IMR-90 (cell line): ENCODE data around the gene RPLP1. TPM values are rescaled to one million over a fixed set of nuclear protein-coding genes. Genes with fewer than 3 reads are reported as not detected.

Experiments
- ATAC-seq: fragments of 200-7000 bp; cut with Tn5 transposase; 2 replicates; pipeline ENCODE4 v1.9.1; 2020; ENCODE audit warnings: low read depth, mild to moderate bottlenecking, moderate library complexity
- BruUV-seq: library from RNA; stranded (reverse); fragments of 400-500 nt; replicated peaks from 2 replicates; lab custom pipeline; 2021; lab: Mats Ljungman, UMichigan
- CTCF ChIA-PET: fragments of 300-600 bp; formaldehyde crosslinking; extraction: SDS; loops from one replicate; lab custom pipeline; 2021; ENCODE audit warnings: antibody characterized with exemption; lab: Yijun Ruan, JAX
- POLR2A ChIA-PET: fragments of 300-600 bp; sonication (Branson Sonifier 250); formaldehyde crosslinking; loops from one replicate; lab custom pipeline; 2022; ENCODE audit warnings: antibody characterized with exemption; ENCODE audit not compliant: unreplicated experiment; lab: Charles Lee
- DNase-seq: peaks from one replicate; pipeline ENCODE4 v3.0.0; 2013
- H2AFZ ChIP-seq: replicated peaks from 2 replicates; pipeline ENCODE3; 2013; ENCODE audit warnings: low read length, mild to moderate bottlenecking; ENCODE audit not compliant: poor library complexity
- H2AK5ac ChIP-seq: 2 replicates; pipeline ENCODE4 v1.6.1; 2013; ENCODE audit warnings: low read depth, low read length, inconsistent platforms
- H2AK9ac ChIP-seq: replicated peaks from 2 replicates; pipeline ENCODE3; 2013; ENCODE audit warnings: mild to moderate bottlenecking, low read depth, low read length, moderate library complexity; ENCODE audit not compliant: poor library complexity
- H2BK120ac ChIP-seq: 2 replicates; pipeline ENCODE4 v1.6.1; 2013; ENCODE audit warnings: low read depth, low read length, inconsistent platforms
- H2BK15ac ChIP-seq: 3 replicates; pipeline ENCODE4 v1.6.1; 2013; ENCODE audit warnings: low read depth, low read length, inconsistent platforms
- H2BK20ac ChIP-seq: 2 replicates; pipeline ENCODE4 v1.6.1; 2013; ENCODE audit warnings: low read depth, mild to moderate bottlenecking, inconsistent platforms, low read length, moderate library complexity
- H2BK5ac ChIP-seq: 2 replicates; pipeline ENCODE4 v1.6.1; 2013; ENCODE audit warnings: mild to moderate bottlenecking, low read depth, low read length, inconsistent platforms; ENCODE audit not compliant: poor library complexity, severe bottlenecking
- H3K14ac ChIP-seq: replicated peaks from 2 replicates; pipeline ENCODE4 v1.6.1; 2013; ENCODE audit warnings: low read depth, low read length, inconsistent platforms
- H3K18ac ChIP-seq: 2 replicates; pipeline ENCODE4 v1.6.1; 2013; ENCODE audit warnings: low read depth, low read length, control low read depth
- H3K23ac ChIP-seq: 2 replicates; pipeline ENCODE4 v1.6.1; 2013; ENCODE audit warnings: low read depth, low read length, inconsistent platforms
- H3K27ac ChIP-seq: 2 replicates; pipeline ENCODE4 v1.5.1; 2013; ENCODE audit warnings: mild to moderate bottlenecking, control low read depth, low read length; ENCODE audit not compliant: insufficient read depth
- H3K27me3 ChIP-seq: 2 replicates; pipeline ENCODE4 v1.6.1; 2013; ENCODE audit warnings: low read length; ENCODE audit not compliant: control insufficient read depth, insufficient read depth
- H3K36me3 ChIP-seq: 2 replicates; pipeline ENCODE4 v1.6.1; 2013; ENCODE audit warnings: low read length, mixed read lengths; ENCODE audit not compliant: control insufficient read depth, insufficient read depth
- H3K4ac ChIP-seq: 2 replicates; pipeline ENCODE4 v1.6.1; 2013; ENCODE audit warnings: low read depth, low read length, inconsistent platforms
- H3K4me1 ChIP-seq: 2 replicates; pipeline ENCODE4 v1.6.1; 2013; ENCODE audit warnings: low read length, mixed read lengths; ENCODE audit not compliant: control insufficient read depth, insufficient read depth
- H3K4me2 ChIP-seq: 2 replicates; pipeline ENCODE4 v1.6.1; 2013; ENCODE audit warnings: low read depth, mild to moderate bottlenecking, control low read depth, low read length, moderate library complexity
- H3K4me3 ChIP-seq: 2 replicates; pipeline ENCODE4 v1.5.1; 2013; ENCODE audit warnings: low read depth, mild to moderate bottlenecking, control low read depth, low read length, moderate library complexity; ENCODE audit not compliant: insufficient read depth
- H3K56ac ChIP-seq: 2 replicates; pipeline ENCODE4 v1.6.1; 2013; ENCODE audit warnings: low read length, inconsistent platforms; ENCODE audit not compliant: insufficient read depth; ENCODE audit errors: extremely low read depth
- H3K79me1 ChIP-seq, 2 experiments: 2 replicates each; pipeline ENCODE4 v1.6.1; 2013; ENCODE audit warnings: low read length in 2 of 2, inconsistent platforms in 1 of 2, low read depth in 1 of 2
- H3K9ac ChIP-seq: 2 replicates; pipeline ENCODE4 v1.6.1; 2013; ENCODE audit warnings: low read depth, low read length, control low read depth
- H3K9me1 ChIP-seq: 2 replicates; pipeline ENCODE4 v1.6.1; 2013; ENCODE audit warnings: low read length, inconsistent platforms; ENCODE audit not compliant: insufficient read depth
- H3K9me3 ChIP-seq: 2 replicates; pipeline ENCODE4 v1.6.1; 2013; ENCODE audit warnings: low read length; ENCODE audit not compliant: control insufficient read depth, insufficient read depth
- H4K20me1 ChIP-seq: 2 replicates; pipeline ENCODE4 v1.6.1; 2013; ENCODE audit warnings: low read length, inconsistent platforms; ENCODE audit not compliant: insufficient read depth
- H4K5ac ChIP-seq: 2 replicates; pipeline ENCODE4 v1.6.1; 2013; ENCODE audit warnings: mild to moderate bottlenecking, low read depth, low read length, control low read depth
- H4K8ac ChIP-seq, 2 experiments: 2 replicates each; pipeline ENCODE4 v1.6.1; 2013; ENCODE audit warnings: low read depth in 2 of 2, low read length in 2 of 2, control low read depth in 1 of 2, inconsistent platforms in 1 of 2
- H4K91ac ChIP-seq: 2 replicates; pipeline ENCODE4 v1.6.1; 2013; ENCODE audit warnings: low read depth, low read length, inconsistent platforms; ENCODE audit not compliant: insufficient read depth
- BHLHE40 ChIP-seq: fragments of 150-350 bp; IDR thresholded peaks from 2 replicates; pipeline ENCODE4 v1.6.1; 2016; ENCODE audit warnings: mild to moderate bottlenecking, low read depth, low read length
- CEBPB ChIP-seq: IDR thresholded peaks from 2 replicates; pipeline ENCODE4 v1.6.1; 2012; ENCODE audit warnings: low read depth, low read length, improper control_type of control experiment
- CHD1 ChIP-seq: IDR thresholded peaks from 2 replicates; pipeline ENCODE4 v1.6.1; 2012; ENCODE audit warnings: low read depth, low read length, improper control_type of control experiment
- CTCF ChIP-seq: conservative IDR thresholded peaks from 2 replicates; pipeline ENCODE4 v1.5.1; 2012; ENCODE audit warnings: mild to moderate bottlenecking, low read depth, low read length, improper control_type of control experiment
- ELK1 ChIP-seq: fragments of 150-350 bp; IDR thresholded peaks from 2 replicates; pipeline ENCODE4 v1.6.1; 2016; ENCODE audit warnings: low read depth, mild to moderate bottlenecking, low read length, moderate library complexity, borderline replicate concordance
- FOS ChIP-seq: fragments of 150-350 bp; IDR thresholded peaks from 2 replicates; pipeline ENCODE4 v1.6.1; 2016; ENCODE audit warnings: low read depth, low read length
- MAZ ChIP-seq: IDR thresholded peaks from 2 replicates; pipeline ENCODE4 v1.6.1; 2012; ENCODE audit warnings: low read depth, mild to moderate bottlenecking, low read length, improper control_type of control experiment, moderate library complexity, borderline replicate concordance
- MXI1 ChIP-seq: IDR thresholded peaks from 2 replicates; pipeline ENCODE4 v1.6.1; 2012; ENCODE audit warnings: low read depth, mild to moderate bottlenecking, low read length, moderate library complexity, borderline replicate concordance
- POLR2A ChIP-seq: IDR thresholded peaks from 2 replicates; pipeline ENCODE4 v1.6.1; 2012; ENCODE audit warnings: mild to moderate bottlenecking, low read depth, low read length
- RAD21 ChIP-seq: IDR thresholded peaks from 2 replicates; pipeline ENCODE4 v1.6.1; 2012; ENCODE audit warnings: low read length, improper control_type of control experiment
- RFX5 ChIP-seq: IDR thresholded peaks from 2 replicates; pipeline ENCODE4 v1.8.0; 2012; ENCODE audit warnings: low read depth, mild to moderate bottlenecking, low read length, moderate library complexity
- SMC3 ChIP-seq: fragments of 150-350 bp; IDR thresholded peaks from 2 replicates; pipeline ENCODE4 v1.6.1; 2016; ENCODE audit warnings: low read depth, mild to moderate bottlenecking, antibody characterized with exemption, low read length, moderate library complexity
- USF2 ChIP-seq: fragments of 150-350 bp; IDR thresholded peaks from 2 replicates; pipeline ENCODE4 v1.6.1; 2017; ENCODE audit warnings: mild to moderate bottlenecking, antibody characterized with exemption, low read length, low read depth
- WGBS, 2 experiments: methylation state at CpG; one replicate each; pipeline versions ENCODE4 v1.1.5 to v1.1.7; 2013; ENCODE audit warnings: missing lambda C conversion rate in 2 of 2; ENCODE audit not compliant: insufficient read length in 1 of 2; ENCODE audit errors: extremely low coverage in 2 of 2; 5-methylcytosine and 5-hydroxymethylcytosine counted together
- dilution Hi-C: fragments of 300-500 bp; cut with HindIII; formaldehyde crosslinking; loops from one replicate; pipeline ENCODE4 v1.14.3; 2018; ENCODE audit warnings: low sequenced_read_pairs; ENCODE audit not compliant: unreplicated experiment
- in situ Hi-C: fragments of 300-500 bp; cut with MboI; formaldehyde crosslinking; loops from 3 replicates; pipeline ENCODE4 v1.14.3; 2019; ENCODE audit warnings: low sequenced_read_pairs, inconsistent platforms, mixed read lengths
- intact Hi-C: fragments of 100-400 bp; cut with micrococcal nuclease; formaldehyde crosslinking; loops from 2 replicates; pipeline ENCODE4 v1.10.0; 2022
- polyA plus RNA-seq, 3 experiments: library from polyadenylated mRNA; depleted of rRNA; stranded (reverse); fragments of >200 nt; gene quantifications; 2 replicates each; pipeline ENCODE4 v1.2.3, GENCODE V29; 2012; ENCODE audit warnings: low replicate concordance in 1 of 3
- total RNA-seq: library from RNA; depleted of rRNA; stranded (reverse); fragments of >200 nt; gene quantifications from 2 replicates; pipeline ENCODE4 v1.2.3, GENCODE V29; 2012

RPLP1 gene
- total and polyA plus RNA-seq, 2 of the 4 experiments (the other 2 are of a cell fraction) = 97.0 to 1,440 TPM

GRCh38 chr15:69413822-69414700 lies 38.6 kb upstream of the RPLP1 start, which contains the start of gene KIF23:
Gene KIF23 (plus strand): TSS chr15:69414349. CDS start chr15:69414466, 117 bp downstream.
- peak within 1 kb of the TSS; percentile 97 for H3K56ac ChIP-seq
- peak within 1 kb of the TSS; percentile 66; the same call in 1 of the 2 replicates for H2BK20ac ChIP-seq
- H2BK120ac ChIP-seq = peak within 1 kb of the TSS; percentile 94
- peak within 1 kb of the TSS; percentile 98 for H2BK5ac ChIP-seq
- no peaks in the 10 kb centered on the region for H3K36me3 ChIP-seq
- peak within 1 kb of the TSS; percentile 99 for H3K23ac ChIP-seq
- CTCF ChIA-PET = no interaction called here
- H2AK5ac ChIP-seq = peak within 1 kb of the TSS; percentile 93
- H2BK15ac ChIP-seq = peak within 1 kb of the TSS; percentile 92; the same call in 1 of the 3 replicates
- H3K4me3 ChIP-seq = peak within 1 kb of the TSS; percentile 78
- H3K4me2 ChIP-seq = peak within 1 kb of the TSS; percentile 98
- no peaks in the 10 kb centered on the region for H3K27me3 ChIP-seq
- peak within 1 kb of the TSS; percentile 99 for H3K9ac ChIP-seq
- peak within 1 kb of the TSS; percentile 94 for H2AFZ ChIP-seq
- H3K9me3 ChIP-seq = no peaks in the 10 kb centered on the region
- H3K14ac ChIP-seq = peak within 1 kb of the TSS; percentile 99
- peak within 1 kb of the TSS; percentile 86 for H4K5ac ChIP-seq
- peaks cover 36 to 57% of the 10 kb centered on the region in 2 experiments for H3K79me1 ChIP-seq
- no TSS peak for BruUV-seq
- ATAC-seq (peak; percentile 81), DNase-seq (peak; percentile 94)
- peaks cover 35% of the 10 kb centered on the region for H4K20me1 ChIP-seq
- peaks cover 18% of the 10 kb centered on the region for H3K9me1 ChIP-seq
- peak within 1 kb of the TSS; percentile 99 for H3K4ac ChIP-seq
- 1% methylated on average over 50 of the region's 78 CpGs; no CpG with 5 or more reads in 1 of the 2 experiments for WGBS, 2 experiments
- peaks cover 20% of the 10 kb centered on the region for H3K4me1 ChIP-seq
- peak within 1 kb of the TSS; percentile 91 to 94 for H4K8ac ChIP-seq
- peak within 1 kb of the TSS; percentile 97 for H4K91ac ChIP-seq
- dilution Hi-C loops (no loop called here), in situ Hi-C loops (no loop called here), intact Hi-C loops (loop anchor here (2.0 kb wide), 1 partner anchor 39 kb away; the partner anchor contains the start of gene RPLP1)
- peak within 1 kb of the TSS; percentile 85 for H2AK9ac ChIP-seq
- H3K18ac ChIP-seq = peak within 1 kb of the TSS; percentile 94
- POLR2A ChIA-PET = interaction anchor here (0.6 to 1.4 kb wide), 4 partner anchors 32 to 368 kb away, joined by 3 to 5 read pairs (median 3); partner anchors contain the start of gene RPLP1
- peak within 1 kb of the TSS; percentile 100 for H3K27ac ChIP-seq
- TF ChIP-seq USF2 = no peak
- no peak for TF ChIP-seq RAD21
- TF ChIP-seq CEBPB = peak; percentile 87
- TF ChIP-seq FOS = 0 out of 2 replicates have a peak, but pooled peaks have one; percentile 9
- no peak for TF ChIP-seq CTCF
- no peak for TF ChIP-seq SMC3
- TF ChIP-seq POLR2A = no peak
- no peak for TF ChIP-seq CHD1
- peak; percentile 78 for TF ChIP-seq BHLHE40
- no peak for TF ChIP-seq RFX5
- peak; percentile 99 for TF ChIP-seq MXI1
- no peak for TF ChIP-seq ELK1
- TF ChIP-seq MAZ = no peak
